D721Med (cell line): ENCODE data around the gene SALL3.
"Not testable (repeated sequence)": the region's sequence is repeated elsewhere in the genome, so short reads cannot be mapped to it uniquely, and the experiment has no call there.

Source experiments
- DNase-seq: peaks from one replicate; pipeline ENCODE4 v3.0.0; 2011; ENCODE audit warnings: low spot score; ENCODE audit not compliant: insufficient read length
- FAIRE-seq: peaks from 2 replicates; lab custom pipeline; 2011; peaks lifted over from hg19 to GRCh38; lab: Jason Lieb, UNC
- TF ChIP-seq, protein P1 (sequence below): IDR thresholded peaks from 2 replicates; pipeline ENCODE4 v1.5.1; 2012; ENCODE audit warnings: mild to moderate bottlenecking, control low read depth; ENCODE audit not compliant: insufficient read depth; ENCODE audit errors: missing control alignments

Gene SALL3

DNA sequence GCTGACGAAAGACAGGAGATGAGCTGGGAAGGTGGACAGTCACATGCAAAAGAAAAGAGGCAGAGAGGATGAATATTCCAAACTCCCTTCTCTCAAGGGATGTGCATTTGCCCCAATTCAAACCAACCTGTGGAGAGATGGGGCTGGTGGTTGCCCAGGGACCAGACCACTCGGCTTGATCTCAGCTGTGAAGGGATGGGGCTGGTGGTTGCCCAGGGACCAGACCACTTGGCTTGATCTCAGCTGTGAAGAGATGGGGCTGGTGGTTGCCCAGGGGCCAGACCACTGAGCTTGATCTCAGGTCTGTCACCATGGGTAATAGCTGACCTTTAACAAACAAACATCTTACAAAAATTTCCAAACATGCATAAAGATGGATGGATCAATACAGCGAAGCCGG, 42.5 kb upstream of the SALL3 start:
- TF ChIP-seq, protein P1, sequence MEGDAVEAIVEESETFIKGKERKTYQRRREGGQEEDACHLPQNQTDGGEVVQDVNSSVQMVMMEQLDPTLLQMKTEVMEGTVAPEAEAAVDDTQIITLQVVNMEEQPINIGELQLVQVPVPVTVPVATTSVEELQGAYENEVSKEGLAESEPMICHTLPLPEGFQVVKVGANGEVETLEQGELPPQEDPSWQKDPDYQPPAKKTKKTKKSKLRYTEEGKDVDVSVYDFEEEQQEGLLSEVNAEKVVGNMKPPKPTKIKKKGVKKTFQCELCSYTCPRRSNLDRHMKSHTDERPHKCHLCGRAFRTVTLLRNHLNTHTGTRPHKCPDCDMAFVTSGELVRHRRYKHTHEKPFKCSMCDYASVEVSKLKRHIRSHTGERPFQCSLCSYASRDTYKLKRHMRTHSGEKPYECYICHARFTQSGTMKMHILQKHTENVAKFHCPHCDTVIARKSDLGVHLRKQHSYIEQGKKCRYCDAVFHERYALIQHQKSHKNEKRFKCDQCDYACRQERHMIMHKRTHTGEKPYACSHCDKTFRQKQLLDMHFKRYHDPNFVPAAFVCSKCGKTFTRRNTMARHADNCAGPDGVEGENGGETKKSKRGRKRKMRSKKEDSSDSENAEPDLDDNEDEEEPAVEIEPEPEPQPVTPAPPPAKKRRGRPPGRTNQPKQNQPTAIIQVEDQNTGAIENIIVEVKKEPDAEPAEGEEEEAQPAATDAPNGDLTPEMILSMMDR, result no peak
- FAIRE-seq (no peak), DNase-seq (no peak)

DNA sequence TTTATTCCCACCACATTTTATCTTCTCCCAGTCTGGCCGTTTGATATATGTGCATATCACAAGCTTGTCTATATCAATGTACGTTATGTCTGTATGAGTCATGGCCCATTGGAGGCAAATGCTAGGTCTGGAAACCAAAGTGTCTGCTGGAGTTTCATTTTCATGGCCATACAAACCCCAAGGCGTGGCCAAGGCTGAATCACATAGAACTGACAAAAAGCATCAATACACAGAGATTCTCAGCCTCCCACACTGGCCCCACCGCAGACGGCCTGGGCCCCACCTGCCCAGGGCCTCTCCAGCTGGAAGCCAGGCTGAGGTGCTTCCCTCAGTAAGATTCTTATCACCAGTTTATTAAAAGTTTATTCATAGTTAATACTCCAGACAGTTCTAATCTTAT, 40.5 kb upstream of the SALL3 start:
- FAIRE-seq (no peak), DNase-seq (no peak)
- TF ChIP-seq, protein P1, result no peak

DNA sequence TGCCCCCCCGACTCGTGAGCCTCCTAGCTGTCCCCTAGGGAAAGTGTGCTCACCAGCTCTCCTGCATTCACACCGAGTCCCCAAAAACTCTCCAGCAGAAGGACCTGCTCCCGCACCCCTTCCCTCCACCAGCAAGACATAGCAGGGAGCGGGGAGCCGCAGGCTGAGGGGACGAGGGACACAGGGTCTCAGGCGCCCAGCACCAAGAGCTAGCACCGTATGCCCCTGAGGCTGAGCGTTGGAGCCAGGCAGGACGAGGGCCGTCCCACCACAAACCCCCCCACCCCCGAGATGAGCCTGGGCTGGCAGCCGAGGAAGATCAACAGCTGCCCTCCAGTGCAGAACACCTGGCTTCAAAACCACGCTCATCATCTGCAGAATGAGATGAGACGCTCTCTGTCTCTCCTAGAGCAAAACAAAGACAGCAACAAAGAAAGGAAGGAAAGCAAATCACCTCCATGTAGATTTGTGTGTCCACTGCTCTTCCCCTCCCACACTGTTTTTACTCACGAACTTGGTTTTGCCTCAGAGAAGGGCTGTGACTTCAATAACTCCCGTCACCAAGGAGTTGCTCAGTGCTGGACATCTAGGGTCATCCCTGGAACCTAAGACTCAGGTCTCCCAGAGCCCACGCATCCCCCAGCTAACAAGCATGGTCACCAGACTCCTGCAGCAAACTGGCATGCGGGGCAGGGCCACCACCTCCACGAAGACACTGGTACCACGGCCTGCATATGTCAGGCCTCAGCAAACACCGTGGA, 39.7 kb upstream of the SALL3 start:
- TF ChIP-seq, protein P1, result no peak
- FAIRE-seq (no peak), DNase-seq (no peak)

DNA sequence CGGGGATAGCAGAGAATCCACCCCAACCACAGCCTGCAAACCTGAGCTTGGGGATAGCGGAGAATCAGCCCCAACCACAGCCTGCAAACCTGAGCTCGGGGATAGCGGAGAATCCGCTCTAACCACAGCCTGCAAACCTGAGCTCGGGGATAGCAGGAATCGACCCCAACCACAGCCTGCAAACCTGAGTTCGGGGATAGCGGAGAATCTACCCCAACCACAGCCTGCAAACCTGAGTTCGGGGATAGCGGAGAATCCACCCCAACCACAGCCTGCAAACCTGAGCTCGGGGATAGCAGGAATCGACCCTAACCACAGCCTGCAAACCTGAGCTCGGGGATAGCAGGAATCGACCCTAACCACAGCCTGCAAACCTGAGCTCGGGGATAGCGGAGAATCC, 37.4 kb upstream of the SALL3 start:
- not testable (repeated sequence) for DNase-seq, FAIRE-seq

DNA sequence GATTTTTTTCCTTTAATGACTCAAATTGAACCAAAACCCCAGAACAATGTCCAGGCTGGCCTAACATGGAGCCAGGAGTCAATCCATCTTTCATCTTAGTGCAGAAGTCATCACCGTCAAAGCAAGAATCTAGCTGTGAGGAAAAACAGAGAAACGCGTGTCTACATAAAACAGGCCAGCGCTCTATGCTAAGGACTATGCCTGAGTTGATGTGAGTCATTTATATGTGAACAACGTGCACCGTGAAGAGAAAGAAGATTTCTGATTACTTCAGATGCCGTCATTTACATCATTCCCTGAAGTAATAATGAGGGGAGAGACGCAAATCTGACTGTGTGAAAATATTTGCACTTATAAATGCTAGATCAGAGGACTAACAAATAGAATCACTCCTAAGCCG, 34.0 kb upstream of the SALL3 start:
- TF ChIP-seq, protein P1, result no peak
- DNase-seq (no peak), FAIRE-seq (no peak)

DNA sequence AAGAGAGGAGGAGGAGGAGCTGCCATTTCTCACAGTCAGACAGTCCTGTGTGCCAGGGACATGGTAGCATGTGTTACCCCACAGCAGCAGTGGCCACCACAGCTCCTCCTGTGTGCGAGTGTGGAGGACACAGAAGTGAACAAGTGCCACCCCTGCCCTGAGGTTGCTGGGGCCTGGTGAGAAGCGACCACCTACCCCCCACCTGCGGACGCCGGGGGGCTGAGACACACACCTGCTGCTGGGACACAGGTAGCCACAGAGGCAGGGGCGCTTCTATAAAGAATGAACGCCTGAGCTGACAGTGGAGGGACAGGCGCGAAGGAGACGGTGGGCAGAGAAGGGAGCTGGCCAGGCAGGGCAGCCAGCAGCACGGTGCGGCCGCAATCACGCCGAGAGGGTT, 32.3 kb upstream of the SALL3 start:
- no peak for DNase-seq
- TF ChIP-seq, protein P1, result no peak
- FAIRE-seq, result no peak

DNA sequence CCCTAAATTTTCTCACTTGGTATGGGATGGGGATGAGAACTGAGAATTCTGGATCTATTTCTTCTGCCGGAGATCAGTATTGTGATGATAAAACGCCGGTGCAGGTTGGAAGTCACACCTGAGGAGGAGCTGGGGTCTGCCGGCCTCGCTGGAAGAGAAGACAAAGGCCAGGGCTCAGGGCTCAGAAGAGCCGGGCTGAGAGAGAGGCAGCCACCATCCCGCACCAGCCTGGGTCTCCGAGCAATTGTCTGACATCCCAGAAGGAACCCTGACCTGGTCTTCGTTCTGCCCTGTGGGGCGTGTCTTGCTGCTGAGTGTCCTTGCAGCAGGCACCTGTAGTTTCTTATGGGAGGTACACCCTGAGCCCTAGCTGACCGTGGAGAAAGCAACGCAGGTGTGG, 31.4 kb upstream of the SALL3 start:
- FAIRE-seq (no peak), DNase-seq (no peak)
- TF ChIP-seq, protein P1, result no peak
